ENCODE results near the gene CREB3L1.
A peak's percentile ranks its signal among the peaks of the same experiment; 100 is the strongest.

The CREB3L1 gene

GRCh38 chr11:46315033-46315738 is 37.7 kb downstream of the CREB3L1 start:
- TF ChIP-seq, protein P1, sequence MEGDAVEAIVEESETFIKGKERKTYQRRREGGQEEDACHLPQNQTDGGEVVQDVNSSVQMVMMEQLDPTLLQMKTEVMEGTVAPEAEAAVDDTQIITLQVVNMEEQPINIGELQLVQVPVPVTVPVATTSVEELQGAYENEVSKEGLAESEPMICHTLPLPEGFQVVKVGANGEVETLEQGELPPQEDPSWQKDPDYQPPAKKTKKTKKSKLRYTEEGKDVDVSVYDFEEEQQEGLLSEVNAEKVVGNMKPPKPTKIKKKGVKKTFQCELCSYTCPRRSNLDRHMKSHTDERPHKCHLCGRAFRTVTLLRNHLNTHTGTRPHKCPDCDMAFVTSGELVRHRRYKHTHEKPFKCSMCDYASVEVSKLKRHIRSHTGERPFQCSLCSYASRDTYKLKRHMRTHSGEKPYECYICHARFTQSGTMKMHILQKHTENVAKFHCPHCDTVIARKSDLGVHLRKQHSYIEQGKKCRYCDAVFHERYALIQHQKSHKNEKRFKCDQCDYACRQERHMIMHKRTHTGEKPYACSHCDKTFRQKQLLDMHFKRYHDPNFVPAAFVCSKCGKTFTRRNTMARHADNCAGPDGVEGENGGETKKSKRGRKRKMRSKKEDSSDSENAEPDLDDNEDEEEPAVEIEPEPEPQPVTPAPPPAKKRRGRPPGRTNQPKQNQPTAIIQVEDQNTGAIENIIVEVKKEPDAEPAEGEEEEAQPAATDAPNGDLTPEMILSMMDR (IDR thresholded peaks at IDR 0.05; ENCODE audit: low read depth, low read length), result peak; percentile 84
- DNase-seq (ENCODE audit: extremely low read depth, low read depth), result no peak

DNA sequence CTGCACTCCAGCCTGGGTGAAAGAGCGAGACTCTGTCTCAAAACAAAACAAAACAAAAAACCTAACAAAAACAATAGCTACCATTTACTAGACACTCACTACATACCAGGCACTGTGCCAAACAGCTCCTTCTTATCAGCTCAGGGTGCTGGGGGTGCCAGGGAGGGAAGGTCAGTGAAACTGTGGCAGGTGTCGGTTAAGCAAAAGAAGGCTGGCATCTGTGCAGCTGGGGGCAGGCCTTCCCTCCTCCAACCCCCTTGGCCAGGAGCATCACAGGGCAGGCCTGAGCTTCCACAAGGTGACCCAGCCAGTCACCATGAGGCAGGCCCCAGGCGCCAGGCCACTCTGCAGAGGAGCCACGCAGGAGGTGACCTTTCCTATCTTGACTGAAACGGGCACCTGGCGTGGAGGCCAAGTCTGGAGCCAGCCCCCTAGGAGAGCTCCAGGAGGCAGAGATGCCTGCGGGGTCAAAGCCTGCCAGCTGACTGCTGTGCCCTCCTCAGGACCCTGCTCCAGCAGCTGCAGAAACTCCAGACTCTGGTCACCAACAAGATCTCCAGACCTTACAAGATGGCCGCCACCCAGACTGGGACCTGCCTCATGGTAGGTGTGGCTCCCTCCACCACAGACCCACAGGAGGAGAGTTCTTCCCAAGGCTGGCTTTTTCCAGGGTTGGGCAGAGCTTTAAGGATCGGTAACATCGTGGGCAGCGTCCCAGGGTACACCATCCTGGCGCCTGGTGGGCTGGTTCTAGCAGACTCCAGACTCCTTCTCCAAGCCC is 38.5 kb downstream of the CREB3L1 start:
- DNase-seq (ENCODE audit: extremely low read depth, low read depth), result no peak
- TF ChIP-seq, protein P1 (IDR thresholded peaks at IDR 0.05; ENCODE audit: low read depth, low read length), result no peak

DNA sequence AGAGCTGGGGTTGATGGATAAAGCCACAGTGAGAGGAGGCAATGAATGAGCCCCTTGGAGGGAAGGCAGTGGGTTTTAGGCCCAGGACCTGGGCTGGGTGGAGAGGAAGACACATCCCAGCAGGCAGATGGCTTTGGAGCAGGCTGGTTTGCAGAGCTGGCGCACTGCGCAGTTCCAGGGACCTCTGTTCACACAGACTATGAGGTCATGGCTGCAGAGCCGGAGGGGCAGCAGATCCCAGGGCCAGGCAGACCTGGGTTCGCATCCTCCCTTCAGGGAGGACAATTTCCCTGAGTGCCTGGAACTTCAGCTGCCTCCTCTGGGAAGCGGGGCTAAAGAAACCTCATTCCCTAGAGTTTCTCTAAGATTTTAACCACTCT is 41.6 kb downstream of the CREB3L1 start:
- no peak for DNase-seq (ENCODE audit: extremely low read depth, low read depth)
- TF ChIP-seq, protein P1 (IDR thresholded peaks at IDR 0.05; ENCODE audit: low read depth, low read length), result no peak

- no peak for DNase-seq (ENCODE audit: extremely low read depth, low read depth)
- TF ChIP-seq, protein P1 (IDR thresholded peaks at IDR 0.05; ENCODE audit: low read depth, low read length), result no peak
These were observed 44.3 kb downstream of the CREB3L1 start for GRCh38 chr11:46321757-46322156.

DNA sequence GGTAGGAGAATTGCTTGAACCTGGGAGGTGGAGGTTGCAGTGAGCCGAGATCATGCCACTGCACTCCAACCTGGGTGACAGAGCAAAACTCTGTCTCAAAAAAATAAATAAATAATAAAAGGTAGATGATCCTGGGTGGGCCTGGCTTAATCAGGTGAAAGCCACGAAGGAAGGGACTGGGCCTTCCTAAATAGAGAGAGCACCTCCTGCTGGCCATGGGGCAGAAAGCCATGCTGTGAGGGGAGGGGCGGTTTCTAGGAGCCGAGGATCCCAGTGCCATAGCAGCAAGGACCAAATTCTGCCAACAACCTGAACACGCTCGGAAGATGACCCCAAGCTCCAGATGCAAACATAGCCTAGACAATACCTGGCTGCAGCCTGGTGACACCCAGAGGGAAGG is 45.3 kb downstream of the CREB3L1 start:
- DNase-seq (ENCODE audit: extremely low read depth, low read depth), result no peak
- TF ChIP-seq, protein P1 (IDR thresholded peaks at IDR 0.05; ENCODE audit: low read depth, low read length), result peak; percentile 59

GRCh38 chr11:46326813-46327416 is 49.5 kb downstream of the CREB3L1 start:
- TF ChIP-seq, protein P1 (IDR thresholded peaks at IDR 0.05; ENCODE audit: low read depth, low read length), result no peak

DNA sequence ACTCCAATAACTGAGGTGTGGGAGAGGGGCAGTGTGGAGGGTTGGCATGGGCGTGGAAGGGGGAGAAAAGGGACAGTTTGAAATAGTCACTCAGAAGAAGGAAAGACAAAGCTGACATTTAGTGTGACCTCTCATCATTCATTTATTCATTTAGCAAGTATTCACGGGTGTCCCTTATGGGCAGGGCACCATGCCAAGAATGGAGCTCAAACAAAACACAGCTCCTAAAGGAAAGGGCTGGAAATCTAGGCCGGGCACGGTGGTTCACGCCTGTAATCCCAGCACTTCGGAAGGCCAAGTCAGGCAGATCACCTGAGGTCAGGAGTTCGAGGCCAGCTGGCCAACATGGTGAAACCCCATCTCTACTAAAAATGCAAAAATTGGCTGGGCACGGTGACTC is 50.4 kb downstream of the CREB3L1 start:
- TF ChIP-seq, protein P1 (IDR thresholded peaks at IDR 0.05; ENCODE audit: low read depth, low read length), result no peak
- DNase-seq (ENCODE audit: extremely low read depth, low read depth), result no peak

More at GRCh38 chr11:46326813-46327416, 49.5 kb downstream of the CREB3L1 start:
- no peak for DNase-seq (ENCODE audit: extremely low read depth, low read depth)
